GM13976 (cell line): Measurements from ENCODE around the gene LRPAP1.

Experiments used
- DNase-seq: peaks from one replicate; pipeline ENCODE4 v3.0.0; 2012; ENCODE audit warnings: low spot score
- in situ Hi-C: fragments of 300-500 bp; cut with MboI; formaldehyde crosslinking; loops from one replicate; pipeline ENCODE4 v1.12.0; 2022; ENCODE audit warnings: low sequenced_read_pairs, mixed read lengths, inconsistent platforms; ENCODE audit not compliant: unreplicated experiment
- TF ChIP-seq, protein P1 (sequence below): IDR thresholded peaks from 2 replicates; pipeline ENCODE4 v1.5.1; 2012; ENCODE audit warnings: borderline replicate concordance, mild to moderate bottlenecking; ENCODE audit not compliant: insufficient read depth; ENCODE audit errors: extremely low read depth, missing control alignments, control extremely low read depth

The LRPAP1 gene

DNA sequence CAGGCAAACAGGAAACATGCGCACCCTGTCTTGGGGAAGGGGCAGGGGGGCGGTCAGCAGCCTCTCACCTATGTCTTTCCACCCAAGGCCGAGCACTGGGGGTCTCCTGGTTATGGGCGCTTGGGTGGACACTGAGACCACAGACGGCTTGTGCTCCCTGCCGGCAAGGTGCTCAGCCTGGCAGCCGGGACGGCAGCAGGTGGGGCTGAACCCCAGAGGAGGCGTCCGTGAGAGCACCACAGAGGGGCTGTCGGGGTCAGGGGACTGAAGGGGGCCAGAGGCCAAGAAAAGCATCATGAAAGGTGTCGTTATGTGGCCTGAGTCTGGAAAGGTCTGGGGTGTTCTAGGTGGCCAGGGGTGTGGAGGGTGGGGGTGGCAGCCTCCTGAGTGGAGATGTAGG, 49.5 kb downstream of the LRPAP1 start:
- in situ Hi-C loops, result no loop called here
- TF ChIP-seq, protein P1, sequence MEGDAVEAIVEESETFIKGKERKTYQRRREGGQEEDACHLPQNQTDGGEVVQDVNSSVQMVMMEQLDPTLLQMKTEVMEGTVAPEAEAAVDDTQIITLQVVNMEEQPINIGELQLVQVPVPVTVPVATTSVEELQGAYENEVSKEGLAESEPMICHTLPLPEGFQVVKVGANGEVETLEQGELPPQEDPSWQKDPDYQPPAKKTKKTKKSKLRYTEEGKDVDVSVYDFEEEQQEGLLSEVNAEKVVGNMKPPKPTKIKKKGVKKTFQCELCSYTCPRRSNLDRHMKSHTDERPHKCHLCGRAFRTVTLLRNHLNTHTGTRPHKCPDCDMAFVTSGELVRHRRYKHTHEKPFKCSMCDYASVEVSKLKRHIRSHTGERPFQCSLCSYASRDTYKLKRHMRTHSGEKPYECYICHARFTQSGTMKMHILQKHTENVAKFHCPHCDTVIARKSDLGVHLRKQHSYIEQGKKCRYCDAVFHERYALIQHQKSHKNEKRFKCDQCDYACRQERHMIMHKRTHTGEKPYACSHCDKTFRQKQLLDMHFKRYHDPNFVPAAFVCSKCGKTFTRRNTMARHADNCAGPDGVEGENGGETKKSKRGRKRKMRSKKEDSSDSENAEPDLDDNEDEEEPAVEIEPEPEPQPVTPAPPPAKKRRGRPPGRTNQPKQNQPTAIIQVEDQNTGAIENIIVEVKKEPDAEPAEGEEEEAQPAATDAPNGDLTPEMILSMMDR, result no peak
- no peak for DNase-seq

DNA sequence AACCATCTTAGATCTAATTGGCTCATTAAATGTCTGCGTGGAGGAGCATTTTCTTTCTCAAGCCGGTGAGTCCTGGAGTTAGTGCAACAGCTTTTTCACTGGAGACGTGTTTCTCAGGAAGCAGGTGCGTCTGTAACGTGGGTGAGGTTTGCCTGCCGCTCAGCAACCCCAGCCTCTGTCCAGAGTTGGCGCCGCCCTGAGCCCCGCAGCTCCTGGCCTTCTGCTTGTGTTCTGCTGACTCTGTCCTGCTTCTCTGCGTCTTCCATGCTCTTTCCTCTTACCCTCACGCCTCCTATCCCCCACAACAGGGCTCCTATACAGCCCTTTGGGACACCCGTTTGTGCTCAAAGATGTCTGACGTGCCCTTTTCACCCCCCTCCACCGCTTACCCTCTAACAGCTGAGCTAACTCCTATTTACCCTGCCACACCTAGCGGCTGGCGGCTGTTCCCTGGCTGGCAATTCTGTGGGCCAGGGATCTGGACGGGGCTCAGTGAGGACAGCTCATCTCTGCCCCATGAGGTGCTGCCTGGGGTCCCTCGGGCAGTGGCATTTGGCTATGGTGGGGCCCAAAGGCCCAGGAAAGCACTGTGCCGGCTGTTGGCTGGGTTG, 50.3 kb downstream of the LRPAP1 start:
- DNase-seq, result no peak
- TF ChIP-seq, protein P1, result no peak
- in situ Hi-C loops, result no loop called here

DNA sequence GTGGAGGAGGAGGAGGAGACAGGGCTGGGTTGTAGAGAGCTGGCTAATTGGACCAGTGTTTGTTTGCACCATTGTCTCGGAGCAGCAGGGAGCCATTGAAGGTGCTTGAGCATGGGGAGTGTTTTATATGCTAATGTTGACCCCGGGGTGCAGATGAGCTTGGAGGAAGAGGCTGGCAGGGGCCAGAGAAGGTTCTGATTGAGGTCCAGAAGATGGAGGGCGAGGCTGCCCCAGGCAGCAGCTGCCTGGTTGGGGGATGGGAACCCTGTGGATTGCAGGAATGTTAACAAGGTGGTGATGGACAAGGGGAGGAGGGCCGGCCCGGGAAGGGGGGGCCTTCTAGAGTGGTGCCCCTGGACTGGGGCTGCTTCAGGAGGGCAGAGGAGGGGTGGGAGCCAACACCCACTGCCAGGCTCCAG, 51.1 kb downstream of the LRPAP1 start:
- in situ Hi-C loops, result no loop called here
- no peak for DNase-seq
- TF ChIP-seq, protein P1, result no peak

DNA sequence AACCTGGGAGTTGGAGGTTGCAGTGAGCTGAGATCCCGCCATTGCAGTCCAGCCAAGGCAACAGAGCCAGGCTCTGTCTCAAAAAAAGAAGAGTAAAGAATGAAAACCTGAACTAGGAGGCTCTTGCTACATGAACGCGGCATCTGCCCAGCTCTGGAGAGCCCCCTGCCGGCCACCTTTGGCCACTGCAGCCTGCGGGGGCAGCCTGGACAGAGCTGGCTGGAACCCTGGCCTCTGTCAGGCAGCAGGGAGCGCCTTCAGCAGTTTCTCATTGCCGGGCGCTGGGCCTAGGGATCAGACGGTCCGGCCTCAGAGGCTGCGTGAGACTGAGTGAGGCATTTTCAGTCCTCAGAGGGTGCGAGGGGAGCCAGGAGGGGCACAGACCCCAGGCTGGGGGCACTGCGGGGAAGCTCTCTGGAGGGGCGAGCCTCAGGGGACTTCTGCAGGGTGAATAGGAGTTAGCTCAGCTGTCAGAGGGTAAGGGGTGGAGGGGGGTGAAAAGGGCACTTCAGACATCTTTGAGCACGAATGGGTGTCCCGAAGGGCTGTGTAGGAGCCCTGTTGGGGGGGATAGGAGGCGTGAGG, 51.6 kb downstream of the LRPAP1 start:
- in situ Hi-C loops, result no loop called here
- peak; percentile 91 for DNase-seq
- TF ChIP-seq, protein P1, result peak; percentile 94

DNA sequence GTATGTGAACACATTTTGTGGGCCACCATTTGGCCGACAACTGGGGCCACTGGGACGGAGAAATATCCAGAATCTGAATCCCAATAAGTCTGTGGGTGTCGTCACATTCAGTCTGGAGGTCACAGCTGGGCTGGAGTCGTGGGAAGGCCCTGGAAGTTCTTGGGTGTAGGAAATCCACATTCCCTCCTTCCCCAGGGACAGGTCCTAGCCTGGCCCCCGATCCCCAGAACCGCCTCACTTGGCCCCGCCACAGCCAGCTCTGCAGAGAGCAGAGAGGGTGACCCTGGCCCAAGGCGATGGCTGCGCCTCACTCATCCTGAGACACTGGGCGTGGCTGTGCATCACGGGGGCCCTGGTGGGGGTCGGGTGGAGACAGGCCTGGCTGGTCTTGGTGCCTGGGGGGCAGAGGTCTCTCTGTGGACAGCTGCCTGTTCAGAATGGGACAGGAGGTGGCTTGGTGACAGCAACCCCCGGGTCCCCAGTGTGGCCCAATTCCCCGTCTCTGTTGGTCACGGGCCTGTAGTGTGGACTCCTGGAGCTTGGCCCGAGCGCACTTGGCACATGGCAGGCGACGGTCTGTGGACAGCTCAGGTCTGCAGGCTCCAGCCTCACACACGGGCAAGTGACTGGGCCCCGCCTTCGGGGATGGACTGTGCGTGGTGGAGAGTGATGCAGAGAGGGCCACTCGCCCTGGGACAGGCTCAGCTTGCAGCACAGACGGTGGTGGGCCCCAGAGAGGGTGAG, 52.7 kb downstream of the LRPAP1 start:
- no peak for DNase-seq
- TF ChIP-seq, protein P1, result no peak
- in situ Hi-C loops, result no loop called here

DNA sequence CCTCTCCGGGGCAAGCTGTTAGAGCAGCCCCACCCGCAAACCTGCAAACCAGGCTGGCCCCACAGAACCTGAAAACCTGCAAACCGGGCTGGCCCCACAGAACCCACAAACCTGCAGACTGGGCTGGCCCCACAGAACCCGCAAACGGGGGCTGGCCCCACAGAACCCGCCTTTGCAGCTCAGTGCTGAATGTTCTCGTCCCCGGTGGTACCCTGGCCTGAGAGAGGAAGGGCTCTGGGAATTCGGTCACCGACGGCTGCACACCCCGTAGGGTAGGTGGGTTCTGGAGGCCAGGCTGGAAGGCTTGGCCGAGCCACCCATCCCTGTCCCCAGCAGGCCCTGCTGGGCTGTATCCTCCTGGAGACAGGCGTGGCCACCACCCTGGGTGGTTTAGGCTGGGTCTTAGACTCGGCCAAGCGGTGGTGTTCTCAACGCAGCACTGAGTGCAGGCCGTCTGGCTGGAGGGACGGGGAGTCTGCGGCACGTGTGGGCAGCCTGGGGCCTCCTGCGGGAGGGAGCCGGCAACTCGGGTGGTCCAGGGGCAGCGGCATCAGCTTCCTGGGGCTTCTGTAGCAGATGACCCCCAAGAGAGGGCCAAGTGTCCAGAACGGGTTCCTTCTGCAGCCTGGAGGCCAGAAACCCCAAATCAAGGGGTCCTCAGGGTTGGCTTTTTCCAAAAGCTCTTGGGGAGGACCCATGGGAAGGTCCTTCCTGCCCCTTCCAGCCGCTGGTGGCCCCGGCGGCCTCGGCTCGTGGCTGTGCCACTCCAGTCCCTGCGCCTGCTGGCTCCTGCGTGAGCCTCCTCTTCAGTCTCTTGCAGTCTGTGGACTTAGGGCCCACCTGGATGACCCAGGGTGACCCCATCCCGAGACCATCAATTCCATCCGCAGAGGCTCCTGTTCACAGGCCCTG, 53.5 kb downstream of the LRPAP1 start:
- in situ Hi-C loops, result no loop called here
- TF ChIP-seq, protein P1, result no peak
- DNase-seq, result no peak
